Mucosa of gallbladder (tissue), 1 donor: ENCODE results near the gene POLR1A. TPM values are rescaled to one million over a fixed set of nuclear protein-coding genes. Genes with fewer than 3 reads are reported as not detected.

Source experiments
- DNase-seq: peaks from one replicate; pipeline ENCODE4 v3.0.0-alpha.2; 2020; ENCODE audit warnings: low spot score
- total RNA-seq: library from RNA; stranded (reverse); gene quantifications from one replicate; pipeline ENCODE4 v1.2.1, GENCODE V29; 2021
- donor health status: DM: no; HTN: no; CAD: no.

Gene POLR1A
- total RNA-seq, 1 donor from 2014 or later = 23.1 TPM

- no peak for DNase-seq
Observed at GRCh38 chr2:85981579-85982247, 124.0 kb downstream of the POLR1A start.

GRCh38 chr2:85978883-85979780 lies 126.6 kb downstream of the POLR1A start:
- DNase-seq = no peak

- no peak for DNase-seq
Observed at GRCh38 chr2:85976106-85976920, 129.4 kb downstream of the POLR1A start.

GRCh38 chr2:85975581-85975980 lies 130.1 kb downstream of the POLR1A start:
- DNase-seq = no peak

GRCh38 chr2:85974390-85974789 lies 131.3 kb downstream of the POLR1A start:
- no peak for DNase-seq

- DNase-seq = no peak
Observed at GRCh38 chr2:85972355-85972754, 133.3 kb downstream of the POLR1A start.

- no peak for DNase-seq
Observed at GRCh38 chr2:85971366-85971765, 134.3 kb downstream of the POLR1A start.

Other genes with a start within 250 kb of the POLR1A start
- 56.2 TPM for gene ST3GAL5, start 216.9 kb downstream of the POLR1A start, total RNA-seq
- gene PTCD3, start 349 bp upstream of the POLR1A start, total RNA-seq = 64.0 TPM
- 74.7 TPM for gene IMMT, start 89.6 kb upstream of the POLR1A start, total RNA-seq
- gene MRPL35, start 93.6 kb upstream of the POLR1A start, total RNA-seq = 39.5 TPM
- gene REEP1, start 231.7 kb upstream of the POLR1A start, total RNA-seq = 21.2 TPM